ENCODE measurements around the gene CNNM3. TPM values are rescaled to one million over a fixed set of nuclear protein-coding genes. Genes with fewer than 3 reads are reported as not detected.

The CNNM3 gene
- total RNA-seq, 4 donors from 2014 or later: 3.7 to 10.2 (median 5.5) TPM

- no peak overlapping the region for H3K4me3 ChIP-seq
- no peaks in the 10 kb centered on the region for H3K27me3 ChIP-seq
- no peak overlapping the region for H3K27ac ChIP-seq
- no peaks in the 10 kb centered on the region for H3K9me3 ChIP-seq
- no peak for DNase-seq
- 86 to 92% methylated on average over 2 to 12 of the region's 14 CpGs for WGBS, 2 donors
- intact Hi-C loops (cut with DNase I): no loop called here
- peaks cover 28 to 94% (median 29%) of the 10 kb centered on the region in 3 donors for H3K36me3 ChIP-seq
- peaks cover 0 to 21% (median 0%) of the 10 kb centered on the region in 3 donors for H3K4me1 ChIP-seq
- no peak for TF ChIP-seq CTCF (IDR thresholded peaks at IDR 0.05)
- no peak for TF ChIP-seq POLR2A (IDR thresholded peaks at IDR 0.05)
These were observed 12.4 kb downstream of the CNNM3 start for GRCh38 chr2:96828436-96828835.

GRCh38 chr2:96828874-96829273 lies 12.8 kb downstream of the CNNM3 start:
- 91 to 92% methylated on average over 13 of the region's 13 CpGs for whole genome bisulfite sequencing, 2 donors
- H3K4me3 ChIP-seq: no peak overlapping the region

GRCh38 chr2:96830044-96830562 lies 14.0 kb downstream of the CNNM3 start:
- intact Hi-C loops (cut with DNase I): no loop called here
- 65 to 83% methylated on average over 1 to 5 of the region's 5 CpGs for WGBS, 2 donors
- H3K4me1 ChIP-seq: peaks cover 0 to 16% (median 0%) of the 10 kb centered on the region in 3 donors
- TF ChIP-seq POLR2A (IDR thresholded peaks at IDR 0.05): no peak
- TF ChIP-seq CTCF (IDR thresholded peaks at IDR 0.05): no peak
- no peak overlapping the region for H3K27ac ChIP-seq
- no peaks in the 10 kb centered on the region for H3K27me3 ChIP-seq
- DNase-seq: no peak
- H3K9me3 ChIP-seq: no peaks in the 10 kb centered on the region
- no peak overlapping the region for H3K4me3 ChIP-seq
- peaks cover 27 to 98% (median 29%) of the 10 kb centered on the region in 3 donors for H3K36me3 ChIP-seq

More at GRCh38 chr2:96828874-96829273, 12.8 kb downstream of the CNNM3 start:
- H3K9me3 ChIP-seq: no peaks in the 10 kb centered on the region
- H3K27ac ChIP-seq: no peak overlapping the region
- intact Hi-C loops (cut with DNase I): no loop called here
- H3K36me3 ChIP-seq: peaks cover 28 to 95% (median 29%) of the 10 kb centered on the region in 3 donors
- no peak for TF ChIP-seq POLR2A (IDR thresholded peaks at IDR 0.05)
- TF ChIP-seq CTCF (IDR thresholded peaks at IDR 0.05): no peak
- peaks cover 0 to 20% (median 0%) of the 10 kb centered on the region in 3 donors for H3K4me1 ChIP-seq
- no peaks in the 10 kb centered on the region for H3K27me3 ChIP-seq
- DNase-seq: no peak

- WGBS, 2 donors: 63 to 64% methylated on average over 10 of the region's 10 CpGs
- TF ChIP-seq CTCF (IDR thresholded peaks at IDR 0.05) (no peak), POLR2A (IDR thresholded peaks at IDR 0.05) (no peak)
- H3K27me3 ChIP-seq: no peaks in the 10 kb centered on the region
- H3K27ac ChIP-seq: no peak overlapping the region
- peaks cover 22 to 91% (median 23%) of the 10 kb centered on the region in 3 donors for H3K36me3 ChIP-seq
- H3K4me1 ChIP-seq: peaks cover 0 to 16% (median 0%) of the 10 kb centered on the region in 3 donors
- no peak overlapping the region for H3K4me3 ChIP-seq
- H3K9me3 ChIP-seq: no peaks in the 10 kb centered on the region
- intact Hi-C loops (cut with DNase I): no loop called here
- DNase-seq: no peak
These were observed 15.6 kb downstream of the CNNM3 start for GRCh38 chr2:96831679-96832078.

GRCh38 chr2:96832408-96832753 lies 16.3 kb downstream of the CNNM3 start:
- no peak for DNase-seq
- no peaks in the 10 kb centered on the region for H3K27me3 ChIP-seq
- TF ChIP-seq CTCF (IDR thresholded peaks at IDR 0.05) (no peak), POLR2A (IDR thresholded peaks at IDR 0.05) (no peak)
- peak overlapping the region in 2 of 4 donors; percentile 44 to 50 for H3K27ac ChIP-seq
- WGBS, 2 donors: 62 to 67% methylated on average over 1 to 2 of the region's 11 CpGs
- H3K36me3 ChIP-seq: peaks cover 20 to 91% (median 20%) of the 10 kb centered on the region in 3 donors
- H3K4me3 ChIP-seq: no peak overlapping the region
- H3K4me1 ChIP-seq: peaks cover 0 to 16% (median 0%) of the 10 kb centered on the region in 3 donors
- intact Hi-C loops (cut with DNase I): no loop called here
- H3K9me3 ChIP-seq: no peaks in the 10 kb centered on the region
